GM10248 (cell line): ENCODE results near the gene HERC4.
"Not testable (repeated sequence)": the region's sequence is repeated elsewhere in the genome, so short reads cannot be mapped to it uniquely, and the experiment has no call there.

Experiments
- CTCF ChIA-PET: fragments of 300-600 bp; sonication (Branson Sonifier 250); formaldehyde crosslinking; extraction: SDS; loops from one replicate; lab custom pipeline; 2021; ENCODE audit warnings: antibody characterized with exemption; lab: Yijun Ruan, JAX
- POLR2A ChIA-PET: fragments of 350-650 bp; sonication (Branson Sonifier 250); formaldehyde crosslinking; extraction: SDS; loops from one replicate; lab custom pipeline; 2020; ENCODE audit warnings: antibody characterized with exemption; lab: Yijun Ruan, JAX
- DNase-seq: peaks from one replicate; pipeline ENCODE4 v3.0.0; 2012; ENCODE audit errors: extremely low spot score
- CTCF ChIP-seq: IDR thresholded peaks from 2 replicates; pipeline ENCODE4 v1.5.1; 2012; ENCODE audit warnings: mild to moderate bottlenecking, low read depth; ENCODE audit errors: extremely low read depth, missing control alignments, control extremely low read depth

HERC4 gene

DNA sequence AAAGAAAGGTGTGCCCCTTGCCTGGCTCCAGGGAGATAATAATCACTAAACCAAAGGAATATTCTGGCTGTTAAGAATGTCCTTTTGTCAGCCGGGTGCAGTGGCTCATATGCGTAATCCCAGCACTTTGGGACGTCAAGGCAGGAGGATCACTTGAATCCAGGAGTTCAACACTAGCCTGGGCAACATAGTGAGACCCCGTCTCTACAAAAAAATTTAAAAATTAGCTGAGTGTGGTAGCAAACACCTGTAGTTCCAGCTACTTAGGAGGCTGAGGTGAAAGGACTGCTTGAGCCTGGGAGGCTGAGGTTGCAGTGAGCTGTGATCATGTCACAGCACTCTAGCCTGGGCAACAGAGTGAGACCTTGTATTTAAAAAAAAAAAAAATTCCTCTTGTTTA, 74.1 kb downstream of the HERC4 start:
- POLR2A ChIA-PET: no interaction called here
- TF ChIP-seq CTCF: no peak
- CTCF ChIA-PET: no interaction called here
- DNase-seq: no peak

- CTCF ChIA-PET: no interaction called here
- no peak for TF ChIP-seq CTCF
These were observed 85.0 kb downstream of the HERC4 start for GRCh38 chr10:67990093-67990492.

GRCh38 chr10:67988606-67989005, 86.5 kb downstream of the HERC4 start:
- DNase-seq: no peak
- POLR2A ChIA-PET: no interaction called here
- TF ChIP-seq CTCF: no peak
- CTCF ChIA-PET: interaction anchor here (0.9 to 1.3 kb wide), 2 partner anchors 27 to 28 kb away, joined by 3 to 4 read pairs; no protein-coding TSS in a partner anchor

More at GRCh38 chr10:67990093-67990492, 85.0 kb downstream of the HERC4 start:
- no peak for DNase-seq
- POLR2A ChIA-PET: no interaction called here

- DNase-seq, POLR2A ChIA-PET: not testable (repeated sequence)
- CTCF ChIA-PET: interaction anchor here (1.1 kb wide), 1 partner anchor 11 kb away, joined by 4 read pairs; no protein-coding TSS in a partner anchor
These were observed 92.5 kb downstream of the HERC4 start for GRCh38 chr10:67982603-67983002.

- TF ChIP-seq CTCF: no peak
- ChIA-PET POLR2A (no interaction called here), CTCF (no interaction called here)
- no peak for DNase-seq
These were observed 96.3 kb downstream of the HERC4 start for GRCh38 chr10:67978749-67979148.

DNA sequence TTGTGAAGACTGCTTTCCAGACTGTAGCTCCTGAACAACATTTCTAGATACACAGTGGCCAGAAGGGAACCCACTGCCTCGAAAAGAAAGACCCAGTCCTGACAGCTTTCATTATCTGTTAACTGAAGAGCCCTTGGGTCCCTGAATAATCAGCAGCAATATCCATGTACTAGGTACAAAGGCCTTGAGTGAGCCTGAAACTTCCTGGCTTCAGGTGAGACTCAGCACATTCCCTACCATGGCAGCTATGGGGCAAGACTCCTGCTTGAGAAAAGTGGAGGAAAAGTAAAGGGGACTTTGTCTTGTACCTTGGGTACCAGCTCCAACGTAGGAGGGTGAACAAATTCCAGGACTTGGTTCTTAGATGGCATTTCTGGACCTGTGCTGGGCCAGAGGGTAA, 97.8 kb downstream of the HERC4 start:
- TF ChIP-seq CTCF: no peak
- ChIA-PET POLR2A (no interaction called here), CTCF (interaction anchor here (0.8 to 2.4 kb wide), 3 partner anchors 10 to 57 kb away, joined by 3 to 6 read pairs (median 3); no protein-coding TSS in a partner anchor)
- no peak for DNase-seq

GRCh38 chr10:67976292-67977245, 98.5 kb downstream of the HERC4 start:
- POLR2A ChIA-PET: no interaction called here
- CTCF ChIA-PET: interaction anchor here (0.8 to 2.4 kb wide), 3 partner anchors 9 to 58 kb away, joined by 3 to 6 read pairs (median 3); no protein-coding TSS in a partner anchor
- TF ChIP-seq CTCF: no peak
- no peak for DNase-seq
